Breast epithelium (tissue), 3 donors: ENCODE measurements around the gene ZNF148.

Experiments used
- POLR2A ChIP-seq: fragments of 450-650 bp; IDR thresholded peaks from one replicate; pipeline ENCODE4 v1.6.1; 2016; ENCODE audit warnings: antibody characterized with exemption, mild to moderate bottlenecking, moderate library complexity
- POLR2AphosphoS5 ChIP-seq, 3 donors: sonication (generic); formaldehyde crosslinking; IDR thresholded peaks; one replicate each; pipeline ENCODE4 v1.6.1; 2017; ENCODE audit warnings: antibody characterized with exemption in 3 of 3
- TF ChIP-seq, protein P1 (sequence below), 3 donors: fragments of 450-650 bp; IDR thresholded peaks; one replicate each; pipeline ENCODE4 v1.5.1; 2016 to 2017; ENCODE audit warnings: antibody characterized with exemption in 3 of 3, mild to moderate bottlenecking in 3 of 3, moderate library complexity in 3 of 3

- TF ChIP-seq, protein P1, sequence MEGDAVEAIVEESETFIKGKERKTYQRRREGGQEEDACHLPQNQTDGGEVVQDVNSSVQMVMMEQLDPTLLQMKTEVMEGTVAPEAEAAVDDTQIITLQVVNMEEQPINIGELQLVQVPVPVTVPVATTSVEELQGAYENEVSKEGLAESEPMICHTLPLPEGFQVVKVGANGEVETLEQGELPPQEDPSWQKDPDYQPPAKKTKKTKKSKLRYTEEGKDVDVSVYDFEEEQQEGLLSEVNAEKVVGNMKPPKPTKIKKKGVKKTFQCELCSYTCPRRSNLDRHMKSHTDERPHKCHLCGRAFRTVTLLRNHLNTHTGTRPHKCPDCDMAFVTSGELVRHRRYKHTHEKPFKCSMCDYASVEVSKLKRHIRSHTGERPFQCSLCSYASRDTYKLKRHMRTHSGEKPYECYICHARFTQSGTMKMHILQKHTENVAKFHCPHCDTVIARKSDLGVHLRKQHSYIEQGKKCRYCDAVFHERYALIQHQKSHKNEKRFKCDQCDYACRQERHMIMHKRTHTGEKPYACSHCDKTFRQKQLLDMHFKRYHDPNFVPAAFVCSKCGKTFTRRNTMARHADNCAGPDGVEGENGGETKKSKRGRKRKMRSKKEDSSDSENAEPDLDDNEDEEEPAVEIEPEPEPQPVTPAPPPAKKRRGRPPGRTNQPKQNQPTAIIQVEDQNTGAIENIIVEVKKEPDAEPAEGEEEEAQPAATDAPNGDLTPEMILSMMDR (IDR thresholded peaks at IDR 0.05): no peak
- TF ChIP-seq POLR2AphosphoS5 (IDR thresholded peaks at IDR 0.05) (no peak), POLR2A (no peak)
These were observed 55.4 kb downstream of the ZNF148 start for GRCh38 chr3:125319765-125320164.
